WTC11 (cell line): ENCODE measurements around the gene FGF5. TPM values are rescaled to one million over a fixed set of nuclear protein-coding genes. Genes with fewer than 3 reads are reported as not detected.
A peak's percentile ranks its signal among the peaks of the same experiment; 100 is the strongest.

Experiments used
- ATAC-seq: fragments of 200-7000 bp; cut with Tn5 transposase; 2 replicates; pipeline ENCODE4 v1.10.0; 2021; ENCODE audit warnings: mild to moderate bottlenecking, moderate library complexity
- Bru-seq: library from RNA; stranded (reverse); fragments of 400-500 nt; gene quantifications from one replicate; lab custom pipeline; 2021; lab: Mats Ljungman, UMichigan
- CTCF ChIA-PET: fragments of 300-600 bp; sonication (Branson Sonifier 250); formaldehyde crosslinking; loops from one replicate; lab custom pipeline; 2021; ENCODE audit warnings: antibody characterized with exemption; lab: Charles Lee
- POLR2A ChIA-PET: fragments of 350-600 bp; sonication (Branson Sonifier 250); formaldehyde crosslinking; loops from one replicate; lab custom pipeline; 2021; ENCODE audit warnings: antibody characterized with exemption; lab: Charles Lee
- DNase-seq: peaks from one replicate; pipeline ENCODE4 v3.0.0; 2021; ENCODE audit warnings: low spot score
- H3K27ac Mint-ChIP-seq: 2 replicates; pipeline ENCODE4 v1.8.0; 2021; ENCODE audit warnings: mixed read lengths
- H3K27me3 Mint-ChIP-seq: 2 replicates; pipeline ENCODE4 v1.8.0; 2021; ENCODE audit warnings: low read depth, mild to moderate bottlenecking, moderate library complexity, mixed read lengths
- H3K36me3 Mint-ChIP-seq: 2 replicates; pipeline ENCODE4 v1.8.0; 2021; ENCODE audit warnings: mixed read lengths
- H3K4me1 Mint-ChIP-seq: 2 replicates; pipeline ENCODE4 v1.8.0; 2022; ENCODE audit warnings: mixed read lengths
- H3K4me3 Mint-ChIP-seq: 2 replicates; pipeline ENCODE4 v1.8.0; 2021; ENCODE audit warnings: mild to moderate bottlenecking, moderate library complexity, mixed read lengths
- H3K9me3 Mint-ChIP-seq: 2 replicates; pipeline ENCODE4 v1.8.0; 2021; ENCODE audit warnings: mixed read lengths
- GABPB1 ChIP-seq: sonication (generic); formaldehyde crosslinking; IDR thresholded peaks from 2 replicates; pipeline ENCODE4 v1.8.1; 2023; ENCODE audit warnings: mild to moderate bottlenecking, missing genetic modification reagents
- NFATC4 ChIP-seq: fragments of 250-450 bp; sonication (Bioruptor Pico); IDR thresholded peaks from 2 replicates; pipeline ENCODE4 v1.9.0; 2021; ENCODE audit warnings: mild to moderate bottlenecking
- PRRX2 ChIP-seq: fragments of 250-450 bp; sonication (Bioruptor Pico); IDR thresholded peaks from 2 replicates; pipeline ENCODE4 v1.8.0; 2021; ENCODE audit warnings: mild to moderate bottlenecking
- SOX15 ChIP-seq: fragments of 250-450 bp; sonication (Bioruptor Pico); IDR thresholded peaks from 2 replicates; pipeline ENCODE4 v1.9.0; 2021; ENCODE audit warnings: mild to moderate bottlenecking
- ZNF317 ChIP-seq: sonication (generic); formaldehyde crosslinking; IDR thresholded peaks from 2 replicates; pipeline ENCODE4 v1.8.1; 2023; ENCODE audit warnings: low read depth, mild to moderate bottlenecking, moderate library complexity, missing genetic modification reagents, borderline replicate concordance
- long read RNA-seq, 3 experiments: library from RNA in 1 of 3; library from capped mRNA in 1 of 3; library from polyadenylated mRNA in 1 of 3; unstranded in 2 of 3; stranded (forward) in 1 of 3; transcript quantifications; one replicate each; pipeline ENCODE4 v2.0.0, GENCODE V29; 2021
- total RNA-seq: library from RNA; stranded (reverse); gene quantifications from 3 replicates; pipeline ENCODE4 v1.2.3, GENCODE V29; 2021
- TF ChIP-seq, protein P1 (sequence below): fragments of 250-450 bp; sonication (Bioruptor Pico); IDR thresholded peaks from 2 replicates; pipeline ENCODE4 v1.9.0; 2021; ENCODE audit warnings: mild to moderate bottlenecking
- TF ChIP-seq, protein P2 (sequence below): sonication (generic); formaldehyde crosslinking; IDR thresholded peaks from 2 replicates; pipeline ENCODE4 v1.8.0; 2022; ENCODE audit warnings: mild to moderate bottlenecking, missing genetic modification reagents
- TF ChIP-seq, protein P3 (sequence below): sonication (generic); formaldehyde crosslinking; IDR thresholded peaks from 2 replicates; pipeline ENCODE4 v1.8.0; 2022; ENCODE audit warnings: missing genetic modification reagents
- TF ChIP-seq, protein P4 (sequence below): sonication (generic); formaldehyde crosslinking; conservative IDR thresholded peaks from 2 replicates; pipeline ENCODE4 v1.8.1; 2023; ENCODE audit warnings: mild to moderate bottlenecking, low read depth, missing genetic modification reagents, moderate library complexity
- TF ChIP-seq, protein P5 (sequence below): sonication (generic); formaldehyde crosslinking; IDR thresholded peaks from 2 replicates; pipeline ENCODE4 v1.8.1; 2023; ENCODE audit warnings: mild to moderate bottlenecking, missing genetic modification reagents
- TF ChIP-seq, protein P6 (sequence below): sonication (generic); formaldehyde crosslinking; IDR thresholded peaks from 2 replicates; pipeline ENCODE4 v1.8.0; 2023; ENCODE audit warnings: mild to moderate bottlenecking, missing genetic modification reagents

FGF5 gene, protein sequence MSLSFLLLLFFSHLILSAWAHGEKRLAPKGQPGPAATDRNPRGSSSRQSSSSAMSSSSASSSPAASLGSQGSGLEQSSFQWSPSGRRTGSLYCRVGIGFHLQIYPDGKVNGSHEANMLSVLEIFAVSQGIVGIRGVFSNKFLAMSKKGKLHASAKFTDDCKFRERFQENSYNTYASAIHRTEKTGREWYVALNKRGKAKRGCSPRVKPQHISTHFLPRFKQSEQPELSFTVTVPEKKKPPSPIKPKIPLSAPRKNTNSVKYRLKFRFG
- total RNA-seq (not detected in 3 replicates), Bru-seq, nascent RNA (not detected)
- long read RNA-seq, experiment 1, result 0 reads
- long read RNA-seq, experiment 2, result 0 reads
- long read RNA-seq, experiment 3, result 0 reads

DNA sequence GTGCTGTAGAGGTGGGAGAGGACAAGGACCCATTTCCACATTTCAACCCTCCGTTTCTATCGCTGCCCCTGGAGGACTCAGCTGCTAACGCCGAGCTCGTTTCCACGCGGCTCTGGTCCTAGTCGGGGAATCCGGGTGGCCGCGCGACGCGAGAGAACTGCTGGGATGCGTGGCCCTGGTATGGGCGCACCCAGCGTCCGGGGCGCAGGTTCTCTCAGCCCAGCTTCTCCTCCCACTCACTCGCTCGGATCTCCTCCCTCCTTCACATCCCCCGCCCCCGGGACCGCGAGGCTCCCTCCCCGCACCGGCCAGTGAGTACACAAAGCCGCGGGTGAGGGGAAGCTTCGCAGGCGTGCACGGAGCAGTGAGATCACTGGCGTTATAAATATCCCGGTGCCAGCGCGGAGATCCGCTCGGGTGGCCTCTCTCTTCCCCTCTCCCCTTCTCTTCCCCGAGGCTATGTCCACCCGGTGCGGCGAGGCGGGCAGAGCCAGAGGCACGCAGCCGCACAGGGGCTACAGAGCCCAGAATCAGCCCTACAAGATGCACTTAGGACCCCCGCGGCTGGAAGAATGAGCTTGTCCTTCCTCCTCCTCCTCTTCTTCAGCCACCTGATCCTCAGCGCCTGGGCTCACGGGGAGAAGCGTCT, at the start of gene FGF5:
Gene FGF5 (plus strand): TSS at position 412 of the 649 bp plus-strand sequence. CDS start 161 bp downstream, at position 573.
- ChIA-PET CTCF (interaction anchor here (0.8 to 2.6 kb wide), 6 partner anchors 46 to 83 kb away, joined by 3 to 24 read pairs (median 7); partner anchors contain the start of gene CFAP299), POLR2A (no interaction called here)

More for the DNA sequence above, at the start of gene FGF5:
- Mint-ChIP-seq H3K27ac (no peak within 1 kb of the TSS), H3K9me3 (no peaks in the 10 kb centered on the region), H3K4me1 (peaks cover 57% of the 10 kb centered on the region), H3K27me3 (peaks cover 100% of the 10 kb centered on the region), H3K36me3 (no peaks in the 10 kb centered on the region), H3K4me3 (peak within 1 kb of the TSS; percentile 77)
- ATAC-seq, result peak; percentile 43
- no peak for TF ChIP-seq GABPB1 (CRISPR knock-in tag)
- TF ChIP-seq, protein P1, sequence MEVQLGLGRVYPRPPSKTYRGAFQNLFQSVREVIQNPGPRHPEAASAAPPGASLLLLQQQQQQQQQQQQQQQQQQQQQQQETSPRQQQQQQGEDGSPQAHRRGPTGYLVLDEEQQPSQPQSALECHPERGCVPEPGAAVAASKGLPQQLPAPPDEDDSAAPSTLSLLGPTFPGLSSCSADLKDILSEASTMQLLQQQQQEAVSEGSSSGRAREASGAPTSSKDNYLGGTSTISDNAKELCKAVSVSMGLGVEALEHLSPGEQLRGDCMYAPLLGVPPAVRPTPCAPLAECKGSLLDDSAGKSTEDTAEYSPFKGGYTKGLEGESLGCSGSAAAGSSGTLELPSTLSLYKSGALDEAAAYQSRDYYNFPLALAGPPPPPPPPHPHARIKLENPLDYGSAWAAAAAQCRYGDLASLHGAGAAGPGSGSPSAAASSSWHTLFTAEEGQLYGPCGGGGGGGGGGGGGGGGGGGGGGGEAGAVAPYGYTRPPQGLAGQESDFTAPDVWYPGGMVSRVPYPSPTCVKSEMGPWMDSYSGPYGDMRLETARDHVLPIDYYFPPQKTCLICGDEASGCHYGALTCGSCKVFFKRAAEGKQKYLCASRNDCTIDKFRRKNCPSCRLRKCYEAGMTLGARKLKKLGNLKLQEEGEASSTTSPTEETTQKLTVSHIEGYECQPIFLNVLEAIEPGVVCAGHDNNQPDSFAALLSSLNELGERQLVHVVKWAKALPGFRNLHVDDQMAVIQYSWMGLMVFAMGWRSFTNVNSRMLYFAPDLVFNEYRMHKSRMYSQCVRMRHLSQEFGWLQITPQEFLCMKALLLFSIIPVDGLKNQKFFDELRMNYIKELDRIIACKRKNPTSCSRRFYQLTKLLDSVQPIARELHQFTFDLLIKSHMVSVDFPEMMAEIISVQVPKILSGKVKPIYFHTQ (CRISPR knock-in tag), result no peak
- no peak for TF ChIP-seq NFATC4 (CRISPR knock-in tag)
- TF ChIP-seq, protein P2, sequence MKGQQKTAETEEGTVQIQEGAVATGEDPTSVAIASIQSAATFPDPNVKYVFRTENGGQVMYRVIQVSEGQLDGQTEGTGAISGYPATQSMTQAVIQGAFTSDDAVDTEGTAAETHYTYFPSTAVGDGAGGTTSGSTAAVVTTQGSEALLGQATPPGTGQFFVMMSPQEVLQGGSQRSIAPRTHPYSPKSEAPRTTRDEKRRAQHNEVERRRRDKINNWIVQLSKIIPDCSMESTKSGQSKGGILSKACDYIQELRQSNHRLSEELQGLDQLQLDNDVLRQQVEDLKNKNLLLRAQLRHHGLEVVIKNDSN (CRISPR knock-in tag), result no peak
- TF ChIP-seq, protein P3, sequence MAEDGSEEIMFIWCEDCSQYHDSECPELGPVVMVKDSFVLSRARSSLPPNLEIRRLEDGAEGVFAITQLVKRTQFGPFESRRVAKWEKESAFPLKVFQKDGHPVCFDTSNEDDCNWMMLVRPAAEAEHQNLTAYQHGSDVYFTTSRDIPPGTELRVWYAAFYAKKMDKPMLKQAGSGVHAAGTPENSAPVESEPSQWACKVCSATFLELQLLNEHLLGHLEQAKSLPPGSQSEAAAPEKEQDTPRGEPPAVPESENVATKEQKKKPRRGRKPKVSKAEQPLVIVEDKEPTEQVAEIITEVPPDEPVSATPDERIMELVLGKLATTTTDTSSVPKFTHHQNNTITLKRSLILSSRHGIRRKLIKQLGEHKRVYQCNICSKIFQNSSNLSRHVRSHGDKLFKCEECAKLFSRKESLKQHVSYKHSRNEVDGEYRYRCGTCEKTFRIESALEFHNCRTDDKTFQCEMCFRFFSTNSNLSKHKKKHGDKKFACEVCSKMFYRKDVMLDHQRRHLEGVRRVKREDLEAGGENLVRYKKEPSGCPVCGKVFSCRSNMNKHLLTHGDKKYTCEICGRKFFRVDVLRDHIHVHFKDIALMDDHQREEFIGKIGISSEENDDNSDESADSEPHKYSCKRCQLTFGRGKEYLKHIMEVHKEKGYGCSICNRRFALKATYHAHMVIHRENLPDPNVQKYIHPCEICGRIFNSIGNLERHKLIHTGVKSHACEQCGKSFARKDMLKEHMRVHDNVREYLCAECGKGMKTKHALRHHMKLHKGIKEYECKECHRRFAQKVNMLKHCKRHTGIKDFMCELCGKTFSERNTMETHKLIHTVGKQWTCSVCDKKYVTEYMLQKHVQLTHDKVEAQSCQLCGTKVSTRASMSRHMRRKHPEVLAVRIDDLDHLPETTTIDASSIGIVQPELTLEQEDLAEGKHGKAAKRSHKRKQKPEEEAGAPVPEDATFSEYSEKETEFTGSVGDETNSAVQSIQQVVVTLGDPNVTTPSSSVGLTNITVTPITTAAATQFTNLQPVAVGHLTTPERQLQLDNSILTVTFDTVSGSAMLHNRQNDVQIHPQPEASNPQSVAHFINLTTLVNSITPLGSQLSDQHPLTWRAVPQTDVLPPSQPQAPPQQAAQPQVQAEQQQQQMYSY (CRISPR knock-in tag), result no peak
- TF ChIP-seq, protein P4, sequence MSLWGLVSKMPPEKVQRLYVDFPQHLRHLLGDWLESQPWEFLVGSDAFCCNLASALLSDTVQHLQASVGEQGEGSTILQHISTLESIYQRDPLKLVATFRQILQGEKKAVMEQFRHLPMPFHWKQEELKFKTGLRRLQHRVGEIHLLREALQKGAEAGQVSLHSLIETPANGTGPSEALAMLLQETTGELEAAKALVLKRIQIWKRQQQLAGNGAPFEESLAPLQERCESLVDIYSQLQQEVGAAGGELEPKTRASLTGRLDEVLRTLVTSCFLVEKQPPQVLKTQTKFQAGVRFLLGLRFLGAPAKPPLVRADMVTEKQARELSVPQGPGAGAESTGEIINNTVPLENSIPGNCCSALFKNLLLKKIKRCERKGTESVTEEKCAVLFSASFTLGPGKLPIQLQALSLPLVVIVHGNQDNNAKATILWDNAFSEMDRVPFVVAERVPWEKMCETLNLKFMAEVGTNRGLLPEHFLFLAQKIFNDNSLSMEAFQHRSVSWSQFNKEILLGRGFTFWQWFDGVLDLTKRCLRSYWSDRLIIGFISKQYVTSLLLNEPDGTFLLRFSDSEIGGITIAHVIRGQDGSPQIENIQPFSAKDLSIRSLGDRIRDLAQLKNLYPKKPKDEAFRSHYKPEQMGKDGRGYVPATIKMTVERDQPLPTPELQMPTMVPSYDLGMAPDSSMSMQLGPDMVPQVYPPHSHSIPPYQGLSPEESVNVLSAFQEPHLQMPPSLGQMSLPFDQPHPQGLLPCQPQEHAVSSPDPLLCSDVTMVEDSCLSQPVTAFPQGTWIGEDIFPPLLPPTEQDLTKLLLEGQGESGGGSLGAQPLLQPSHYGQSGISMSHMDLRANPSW (CRISPR knock-in tag), result no peak
- TF ChIP-seq PRRX2 (CRISPR knock-in tag), result no peak
- no peak for TF ChIP-seq ZNF317 (CRISPR knock-in tag)
- TF ChIP-seq SOX15 (CRISPR knock-in tag), result no peak
- TF ChIP-seq, protein P5, sequence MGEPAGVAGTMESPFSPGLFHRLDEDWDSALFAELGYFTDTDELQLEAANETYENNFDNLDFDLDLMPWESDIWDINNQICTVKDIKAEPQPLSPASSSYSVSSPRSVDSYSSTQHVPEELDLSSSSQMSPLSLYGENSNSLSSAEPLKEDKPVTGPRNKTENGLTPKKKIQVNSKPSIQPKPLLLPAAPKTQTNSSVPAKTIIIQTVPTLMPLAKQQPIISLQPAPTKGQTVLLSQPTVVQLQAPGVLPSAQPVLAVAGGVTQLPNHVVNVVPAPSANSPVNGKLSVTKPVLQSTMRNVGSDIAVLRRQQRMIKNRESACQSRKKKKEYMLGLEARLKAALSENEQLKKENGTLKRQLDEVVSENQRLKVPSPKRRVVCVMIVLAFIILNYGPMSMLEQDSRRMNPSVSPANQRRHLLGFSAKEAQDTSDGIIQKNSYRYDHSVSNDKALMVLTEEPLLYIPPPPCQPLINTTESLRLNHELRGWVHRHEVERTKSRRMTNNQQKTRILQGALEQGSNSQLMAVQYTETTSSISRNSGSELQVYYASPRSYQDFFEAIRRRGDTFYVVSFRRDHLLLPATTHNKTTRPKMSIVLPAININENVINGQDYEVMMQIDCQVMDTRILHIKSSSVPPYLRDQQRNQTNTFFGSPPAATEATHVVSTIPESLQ, result no peak
- TF ChIP-seq, protein P6, sequence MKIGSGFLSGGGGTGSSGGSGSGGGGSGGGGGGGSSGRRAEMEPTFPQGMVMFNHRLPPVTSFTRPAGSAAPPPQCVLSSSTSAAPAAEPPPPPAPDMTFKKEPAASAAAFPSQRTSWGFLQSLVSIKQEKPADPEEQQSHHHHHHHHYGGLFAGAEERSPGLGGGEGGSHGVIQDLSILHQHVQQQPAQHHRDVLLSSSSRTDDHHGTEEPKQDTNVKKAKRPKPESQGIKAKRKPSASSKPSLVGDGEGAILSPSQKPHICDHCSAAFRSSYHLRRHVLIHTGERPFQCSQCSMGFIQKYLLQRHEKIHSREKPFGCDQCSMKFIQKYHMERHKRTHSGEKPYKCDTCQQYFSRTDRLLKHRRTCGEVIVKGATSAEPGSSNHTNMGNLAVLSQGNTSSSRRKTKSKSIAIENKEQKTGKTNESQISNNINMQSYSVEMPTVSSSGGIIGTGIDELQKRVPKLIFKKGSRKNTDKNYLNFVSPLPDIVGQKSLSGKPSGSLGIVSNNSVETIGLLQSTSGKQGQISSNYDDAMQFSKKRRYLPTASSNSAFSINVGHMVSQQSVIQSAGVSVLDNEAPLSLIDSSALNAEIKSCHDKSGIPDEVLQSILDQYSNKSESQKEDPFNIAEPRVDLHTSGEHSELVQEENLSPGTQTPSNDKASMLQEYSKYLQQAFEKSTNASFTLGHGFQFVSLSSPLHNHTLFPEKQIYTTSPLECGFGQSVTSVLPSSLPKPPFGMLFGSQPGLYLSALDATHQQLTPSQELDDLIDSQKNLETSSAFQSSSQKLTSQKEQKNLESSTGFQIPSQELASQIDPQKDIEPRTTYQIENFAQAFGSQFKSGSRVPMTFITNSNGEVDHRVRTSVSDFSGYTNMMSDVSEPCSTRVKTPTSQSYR (CRISPR knock-in tag), result no peak
- DNase-seq, result peak; percentile 52
